ENCODE data around the gene MDM1. TPM values are rescaled to one million over a fixed set of nuclear protein-coding genes. Genes with fewer than 3 reads are reported as not detected.

The MDM1 gene
- total RNA-seq, 1 experiment from 2014 or later: 3.6 TPM

DNA sequence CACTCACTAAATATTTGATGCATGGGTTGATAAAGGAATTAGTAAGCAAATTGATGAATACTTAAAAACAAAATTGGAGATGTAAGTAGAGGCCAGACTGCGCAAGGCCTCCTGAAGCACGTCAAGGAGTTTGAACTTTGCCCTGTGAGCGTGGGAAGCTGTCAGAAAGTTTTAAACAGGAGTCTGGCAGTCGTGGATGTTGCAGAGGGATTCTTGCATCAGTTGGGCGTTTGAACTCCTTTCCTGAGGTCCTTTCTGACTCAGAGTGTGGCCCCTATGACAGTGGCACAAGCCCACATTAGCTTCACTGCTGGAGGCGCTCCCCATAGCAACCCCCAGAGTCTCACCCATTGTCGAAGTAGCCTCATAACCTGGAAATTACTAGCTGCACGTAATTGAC lies 60.8 kb downstream of the MDM1 start:
- DNase-seq (ENCODE audit: low spot score): no peak

DNA sequence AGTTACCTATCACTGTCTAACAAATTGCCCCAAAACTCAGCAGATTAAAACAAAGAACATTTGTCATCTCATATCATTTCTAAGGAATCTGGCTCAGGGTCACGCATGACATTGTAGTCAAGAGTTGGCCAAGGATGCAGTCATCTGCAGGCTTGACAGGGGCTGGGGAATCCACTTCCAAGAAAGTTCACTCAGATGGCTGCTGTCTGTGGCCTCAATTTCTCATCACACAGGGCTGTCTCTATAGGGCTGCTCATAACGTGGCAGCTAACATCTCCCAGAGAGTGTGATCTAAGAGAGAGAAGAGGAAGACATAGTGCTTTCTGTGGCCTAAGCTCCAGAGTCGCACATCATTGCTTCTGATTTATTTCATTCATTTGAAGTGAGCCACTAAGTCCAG lies 61.8 kb downstream of the MDM1 start:
- no peak for DNase-seq (ENCODE audit: low spot score)

DNA sequence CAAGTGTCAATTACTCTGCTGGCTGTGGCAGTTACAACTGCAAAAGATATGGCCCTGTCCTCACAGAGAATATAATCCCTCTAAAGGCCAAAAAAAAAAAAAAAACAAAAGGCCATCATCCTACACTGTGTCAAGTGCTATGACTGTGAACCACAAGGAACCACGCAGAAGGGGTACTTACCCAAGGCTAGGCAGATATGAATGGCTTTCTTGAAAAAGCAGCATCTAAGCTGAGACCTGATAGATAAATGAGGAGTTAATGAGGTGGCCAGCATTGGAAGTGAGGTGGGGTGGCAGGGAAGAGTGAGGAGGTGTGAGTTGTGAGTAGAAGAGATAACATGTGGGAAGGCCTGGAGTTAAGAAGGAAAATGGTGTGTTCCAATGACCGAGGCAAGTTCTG lies 62.4 kb downstream of the MDM1 start:
- no peak for DNase-seq (ENCODE audit: low spot score)

DNA sequence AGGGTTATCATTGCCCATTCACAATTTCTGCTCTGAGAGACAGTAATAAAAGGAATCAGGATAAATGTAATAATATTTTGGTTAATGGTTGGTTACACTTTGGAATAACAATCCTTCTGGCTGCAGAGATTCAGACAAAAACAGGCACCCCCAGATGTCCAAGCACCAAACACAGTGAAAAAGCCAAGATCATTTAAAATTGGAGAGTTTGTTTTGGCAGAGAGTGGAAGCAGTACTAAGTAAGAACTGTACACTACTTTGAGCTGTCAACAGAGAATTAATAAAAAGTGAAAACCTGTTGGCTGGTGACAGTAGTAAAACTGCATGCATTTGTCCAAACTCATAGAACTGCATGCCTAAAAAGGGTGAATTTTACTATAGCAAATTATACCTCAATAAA lies 63.2 kb downstream of the MDM1 start:
- no peak for DNase-seq (ENCODE audit: low spot score)

DNA sequence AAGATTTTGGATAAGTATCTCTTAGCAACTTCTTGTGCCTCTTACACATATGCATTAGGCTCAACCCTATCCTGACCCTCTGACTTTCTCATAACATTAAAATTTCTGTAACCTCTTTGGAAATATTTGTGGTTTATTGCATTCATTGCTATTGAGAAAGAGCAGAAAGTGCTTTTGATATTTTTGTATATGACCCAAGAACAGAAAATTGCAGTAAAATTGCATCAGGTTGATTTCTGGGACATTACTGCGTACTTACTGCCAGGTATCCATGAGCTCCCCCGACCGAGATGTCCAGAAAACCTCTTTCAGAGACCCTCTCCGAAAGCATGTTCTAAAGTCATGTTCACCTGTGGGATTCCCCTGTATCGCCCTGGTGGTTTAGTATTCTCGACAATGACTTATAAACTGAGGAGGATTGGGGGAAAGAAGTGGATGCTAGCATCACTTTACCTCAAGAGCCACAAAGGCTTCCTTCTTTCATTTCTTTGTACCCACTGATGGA lies 64.2 kb downstream of the MDM1 start:
- no peak for DNase-seq (ENCODE audit: low spot score)

DNA sequence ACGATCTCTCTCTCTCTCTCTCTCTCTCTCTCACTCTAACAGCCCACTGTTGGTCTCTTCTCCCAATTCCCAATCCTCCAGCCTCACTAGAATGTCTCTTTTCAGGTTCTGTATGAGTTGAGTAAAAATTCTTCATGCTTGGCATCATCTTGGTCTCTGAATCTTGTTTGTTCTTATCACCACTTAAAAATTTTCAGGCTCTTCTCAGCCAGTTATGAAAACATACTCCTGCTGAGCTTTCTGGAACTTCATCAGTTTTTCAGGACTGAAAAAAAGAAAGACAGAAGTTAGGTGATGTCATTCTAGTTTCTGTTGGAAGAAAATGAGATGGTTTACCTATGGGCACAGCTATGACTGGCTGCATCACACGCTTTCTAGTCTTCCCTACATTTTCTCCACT lies 67.3 kb downstream of the MDM1 start:
- no peak for DNase-seq (ENCODE audit: low spot score)

DNA sequence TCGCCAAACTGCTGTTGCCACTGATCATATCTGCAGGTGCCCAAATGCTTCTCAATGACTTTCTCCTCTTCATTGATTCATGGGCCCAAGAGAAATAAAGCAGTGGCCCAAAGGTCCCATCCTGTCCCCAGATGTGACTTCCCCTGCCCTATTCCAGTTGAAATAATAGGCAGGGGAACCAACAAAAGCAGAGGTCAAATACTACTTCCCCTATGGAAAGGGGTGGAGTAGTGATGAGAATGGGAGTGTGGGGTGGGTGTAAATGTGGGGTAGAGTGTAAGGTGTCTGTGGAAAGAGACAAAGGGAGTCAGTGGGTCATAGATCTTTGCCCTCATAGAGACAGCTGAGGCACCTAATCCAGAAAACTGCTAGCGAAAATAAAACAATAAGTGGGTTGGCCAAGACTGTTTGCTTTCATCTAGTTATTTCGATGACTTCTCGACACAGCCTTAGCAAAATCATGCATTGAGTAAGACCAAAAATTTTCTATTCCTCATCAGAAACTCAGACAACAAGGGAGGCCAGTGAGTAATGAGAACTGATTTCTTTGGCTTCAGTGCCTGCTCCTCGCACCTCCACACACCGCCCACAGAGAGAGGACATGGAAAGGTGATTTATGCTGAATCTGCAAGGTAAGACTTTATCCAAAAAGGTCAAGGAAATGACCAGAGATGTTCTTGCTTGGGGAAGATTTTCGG lies 67.9 kb downstream of the MDM1 start:
- DNase-seq (ENCODE audit: low spot score): no peak

DNA sequence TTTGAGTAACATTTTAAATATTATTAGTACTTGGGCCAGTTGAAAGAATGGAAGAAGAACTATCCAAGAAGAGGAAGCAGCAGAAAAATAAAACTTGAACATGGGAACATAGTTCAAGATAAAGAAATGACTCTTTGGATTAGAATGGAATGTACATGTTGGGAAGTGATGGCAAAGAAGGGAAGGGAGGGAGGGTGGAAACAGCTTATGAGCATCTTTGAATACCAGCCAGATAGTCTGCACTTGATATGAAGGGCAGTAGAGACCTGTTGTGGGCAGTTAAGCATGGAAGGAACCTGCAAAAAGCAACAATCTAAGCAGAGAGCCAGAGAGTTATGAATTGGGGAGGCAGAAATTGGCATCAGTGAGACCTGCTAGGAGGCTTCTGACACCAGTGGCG lies 68.8 kb downstream of the MDM1 start:
- no peak for DNase-seq (ENCODE audit: low spot score)

DNA sequence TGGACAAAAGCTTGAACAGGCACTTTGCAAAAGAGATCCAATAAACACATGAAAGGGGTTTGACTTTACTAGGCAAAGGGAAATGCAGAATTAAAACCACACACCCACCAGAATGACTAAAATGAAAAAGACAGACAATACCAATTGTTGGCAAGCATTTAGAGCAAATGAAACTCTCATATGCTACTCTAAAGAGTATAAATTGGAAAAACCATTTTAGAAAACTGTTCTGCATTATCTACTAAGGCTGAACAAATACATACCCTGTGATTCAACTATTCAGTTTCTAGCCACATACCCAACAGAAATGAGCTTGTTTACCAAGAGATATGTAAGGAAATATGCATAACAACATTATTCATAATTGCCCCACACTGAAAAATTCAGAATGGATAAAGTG lies 70.3 kb downstream of the MDM1 start:
- DNase-seq (ENCODE audit: low spot score): no peak

DNA sequence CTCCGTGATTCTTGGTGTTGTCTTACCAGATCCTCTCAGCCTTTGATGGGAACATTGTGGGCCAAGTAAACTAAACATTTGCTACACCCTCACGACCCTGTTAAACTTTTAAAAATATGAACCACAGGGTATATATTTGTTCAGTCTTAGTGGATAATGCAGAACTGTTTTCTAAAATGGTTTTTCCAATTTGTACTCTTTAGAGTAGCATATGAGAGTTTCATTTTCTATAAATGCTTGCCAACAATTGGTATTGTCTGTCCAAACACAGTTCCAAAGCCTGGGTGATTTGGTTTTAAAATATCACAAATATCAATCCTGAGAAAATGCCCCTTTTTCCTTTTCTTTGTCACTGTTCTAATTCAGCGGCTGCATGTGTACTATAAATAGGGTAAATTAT lies 72.0 kb downstream of the MDM1 start:
- DNase-seq (ENCODE audit: low spot score): no peak

DNA sequence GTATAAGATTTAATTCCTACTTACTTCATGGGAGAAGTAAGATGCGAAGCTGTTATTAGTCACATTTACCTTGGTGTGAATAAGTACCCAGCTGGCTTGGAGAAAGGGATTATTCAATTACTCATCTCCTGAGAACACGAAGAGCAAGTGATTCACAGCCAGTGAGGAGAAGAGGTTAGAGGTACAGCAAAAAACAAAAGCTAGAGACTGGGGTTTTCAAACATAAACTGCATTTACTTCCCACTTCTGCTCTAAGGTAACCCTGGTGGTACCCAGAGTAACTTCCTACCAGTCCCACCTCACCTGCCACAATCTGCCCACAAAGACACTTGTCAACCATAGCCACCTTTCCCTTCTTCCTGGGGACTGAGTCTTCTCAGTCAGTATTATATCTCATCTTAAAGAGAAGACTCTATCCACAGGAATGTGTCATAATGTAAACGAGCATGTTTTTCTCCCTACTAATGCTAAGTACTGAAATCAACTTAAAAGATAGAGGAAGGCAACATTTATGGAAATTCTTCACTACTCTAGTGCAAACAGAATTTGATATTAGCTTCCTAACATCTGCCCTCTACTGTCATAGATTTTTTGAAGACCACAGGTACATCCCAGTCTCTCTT lies 72.7 kb downstream of the MDM1 start:
- no peak for DNase-seq (ENCODE audit: low spot score)

DNA sequence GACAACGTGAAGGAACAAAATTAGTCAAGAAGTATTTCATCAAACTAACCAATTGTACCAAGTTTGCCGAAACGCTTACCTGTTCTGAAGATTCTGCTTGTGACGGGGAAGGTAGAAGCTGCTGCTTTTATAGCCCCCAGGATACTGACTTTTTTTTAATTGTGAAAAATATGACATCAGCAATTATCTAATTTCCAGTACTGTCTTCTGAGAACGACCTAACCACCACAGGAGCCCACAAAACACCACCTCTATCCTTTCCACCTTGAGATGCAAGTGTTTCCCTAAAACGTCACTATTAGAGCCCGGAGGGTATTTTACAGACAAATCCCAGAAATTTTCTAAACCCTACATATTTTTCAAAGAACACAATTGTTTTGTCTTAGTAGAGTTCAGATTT lies 78.7 kb downstream of the MDM1 start, which contains the start of gene IL22:
Gene IL22, minus strand, starts transcription at position 101 of the 400 bp plus-strand sequence. CDS start 156 bp downstream, outside the sequence.
- DNase-seq (ENCODE audit: low spot score): no peak

DNA sequence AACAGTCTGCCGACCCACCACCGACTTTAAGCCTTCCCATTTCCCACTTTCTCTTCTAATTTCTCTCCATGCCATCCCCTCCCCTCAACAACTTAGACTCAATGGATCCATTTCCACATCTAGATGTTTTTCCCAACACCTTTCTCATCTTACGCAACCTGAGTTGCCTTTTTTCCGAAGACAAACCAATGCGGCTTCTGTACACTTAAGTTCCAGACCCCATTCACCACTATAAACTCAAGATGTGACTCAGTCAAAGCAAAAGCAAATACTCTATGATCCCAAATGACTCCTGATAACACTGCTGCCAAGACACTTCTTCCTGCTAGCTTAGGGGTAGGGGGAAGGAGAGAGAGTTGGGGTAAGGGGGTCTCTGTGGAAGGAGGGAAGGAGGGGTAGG lies 80.1 kb downstream of the MDM1 start:
- no peak for DNase-seq (ENCODE audit: low spot score)

DNA sequence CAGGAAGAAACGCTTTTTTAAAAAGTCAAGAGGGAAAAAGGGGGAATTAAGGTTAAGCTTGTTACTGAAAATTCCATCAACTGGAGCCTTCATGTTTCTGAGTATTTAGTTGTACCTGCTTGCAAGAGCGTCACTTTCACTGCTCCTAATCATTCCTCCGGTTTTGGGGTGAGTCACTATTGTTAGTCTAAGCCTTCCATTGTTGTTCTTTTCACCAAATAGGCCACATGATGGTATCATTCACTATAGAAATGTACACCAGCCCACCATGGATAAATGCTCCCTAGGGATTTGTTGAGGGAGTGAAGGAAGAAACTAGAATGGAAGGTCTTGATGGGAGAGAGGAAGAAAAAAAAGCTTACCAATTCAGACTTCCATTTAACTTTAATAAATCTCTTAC lies 81.7 kb downstream of the MDM1 start:
- DNase-seq (ENCODE audit: low spot score): no peak

DNA sequence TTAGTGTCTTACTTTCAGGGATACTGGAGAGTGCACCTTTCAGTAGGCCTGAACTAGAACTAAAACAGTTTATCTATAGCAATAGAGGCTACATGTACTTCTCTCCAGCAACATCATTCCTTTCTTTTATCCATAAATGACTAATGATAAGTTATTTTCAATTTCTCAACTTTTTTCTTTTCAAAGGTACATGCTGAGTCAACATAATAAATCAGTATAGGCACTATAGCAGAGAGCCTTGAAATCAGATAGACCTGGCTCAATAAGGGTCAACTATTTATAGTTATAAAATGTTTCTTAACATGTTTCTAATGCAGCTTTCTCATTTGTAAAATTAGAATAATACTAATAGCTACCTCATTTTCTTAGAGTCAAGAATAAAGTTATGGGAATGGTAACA lies 84.4 kb downstream of the MDM1 start:
- no peak for DNase-seq (ENCODE audit: low spot score)

DNA sequence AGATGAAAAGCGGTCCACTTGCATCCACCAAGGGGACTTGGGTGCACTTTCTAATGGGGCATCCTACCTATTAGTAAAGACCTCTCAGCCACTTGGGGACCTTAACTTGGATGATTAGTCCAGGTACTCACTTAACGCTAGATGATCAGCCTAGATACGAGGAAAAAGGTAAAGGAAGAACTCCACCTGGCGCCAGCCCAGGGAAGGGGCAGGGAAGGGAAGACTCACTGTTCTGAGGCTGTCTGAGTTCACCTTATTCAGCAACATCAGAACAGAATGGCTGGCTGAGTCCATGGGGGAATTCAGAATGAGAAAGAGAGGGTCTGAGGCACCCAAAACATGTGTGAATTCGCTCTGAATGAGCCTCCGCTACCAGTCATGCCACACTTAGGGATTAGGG lies 85.8 kb downstream of the MDM1 start:
- no peak for DNase-seq (ENCODE audit: low spot score)

DNA sequence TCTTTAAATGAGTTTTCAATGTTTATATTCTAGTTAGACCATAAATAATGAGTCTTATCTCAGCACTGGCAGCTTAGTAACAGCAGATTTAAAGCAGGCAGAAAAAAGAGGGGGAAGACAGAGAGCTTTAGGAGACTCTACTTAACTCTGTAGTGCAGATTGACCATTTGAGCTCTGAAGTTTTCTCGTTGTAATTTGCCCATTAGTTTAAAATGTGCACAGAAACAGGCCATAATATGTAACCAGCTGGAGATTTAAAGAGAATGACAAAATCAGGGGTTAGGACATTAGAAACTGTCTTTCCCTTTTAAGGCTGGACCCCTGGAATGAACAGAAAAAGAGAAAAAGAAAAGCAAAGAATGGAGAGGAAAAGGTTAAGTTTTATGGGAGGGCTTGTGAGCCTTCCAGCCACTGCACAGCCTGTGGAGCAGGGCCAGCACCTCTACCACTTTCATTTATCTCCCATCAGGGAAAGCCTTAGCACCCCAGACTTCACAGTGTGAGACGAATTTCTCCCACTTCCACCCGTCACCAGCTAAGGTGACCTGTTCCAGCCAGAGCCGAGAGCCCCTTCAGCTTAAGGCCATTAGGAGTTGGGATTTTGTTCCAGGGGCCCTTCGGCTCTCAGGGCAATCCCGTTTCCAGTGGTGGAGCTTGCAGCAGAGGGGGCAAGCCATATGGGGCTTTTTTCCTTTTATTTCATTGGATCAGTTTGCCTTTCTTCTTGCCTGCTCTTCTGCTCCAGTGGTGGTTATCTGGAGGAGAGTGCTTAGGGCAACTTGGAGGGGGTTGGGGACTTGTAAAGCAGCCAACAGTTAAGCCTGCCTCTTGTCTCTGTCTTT lies 86.8 kb downstream of the MDM1 start:
- DNase-seq (ENCODE audit: low spot score): no peak

Other genes starting within 250 kb of the MDM1 start
- gene IFNG, start 172.6 kb downstream of the MDM1 start, total RNA-seq (2014; rRNA removed; shearing (Covaris generic)): not detected in 2 replicates
- not detected in 2 replicates for gene IL26, start 106.6 kb downstream of the MDM1 start, total RNA-seq (2014; rRNA removed; shearing (Covaris generic))
- gene IL22, start 78.8 kb downstream of the MDM1 start, total RNA-seq (2014; rRNA removed; shearing (Covaris generic)): not detected in 2 replicates